B cell (primary cell): ENCODE data around the gene KLK10.

Experiments used
- EZH2 ChIP-seq: IDR thresholded peaks from 2 replicates; pipeline ENCODE4 v1.6.1; 2012; ENCODE audit warnings: borderline replicate concordance, low read depth, mild to moderate bottlenecking, moderate library complexity, low read length; ENCODE audit not compliant: insufficient read depth, poor library complexity, severe bottlenecking
- TF ChIP-seq, protein P1 (sequence below): fragments of 200-600 bp; IDR thresholded peaks from one replicate; pipeline ENCODE4 v1.8.0; 2022; ENCODE audit warnings: antibody characterized with exemption, mild to moderate bottlenecking

DNA sequence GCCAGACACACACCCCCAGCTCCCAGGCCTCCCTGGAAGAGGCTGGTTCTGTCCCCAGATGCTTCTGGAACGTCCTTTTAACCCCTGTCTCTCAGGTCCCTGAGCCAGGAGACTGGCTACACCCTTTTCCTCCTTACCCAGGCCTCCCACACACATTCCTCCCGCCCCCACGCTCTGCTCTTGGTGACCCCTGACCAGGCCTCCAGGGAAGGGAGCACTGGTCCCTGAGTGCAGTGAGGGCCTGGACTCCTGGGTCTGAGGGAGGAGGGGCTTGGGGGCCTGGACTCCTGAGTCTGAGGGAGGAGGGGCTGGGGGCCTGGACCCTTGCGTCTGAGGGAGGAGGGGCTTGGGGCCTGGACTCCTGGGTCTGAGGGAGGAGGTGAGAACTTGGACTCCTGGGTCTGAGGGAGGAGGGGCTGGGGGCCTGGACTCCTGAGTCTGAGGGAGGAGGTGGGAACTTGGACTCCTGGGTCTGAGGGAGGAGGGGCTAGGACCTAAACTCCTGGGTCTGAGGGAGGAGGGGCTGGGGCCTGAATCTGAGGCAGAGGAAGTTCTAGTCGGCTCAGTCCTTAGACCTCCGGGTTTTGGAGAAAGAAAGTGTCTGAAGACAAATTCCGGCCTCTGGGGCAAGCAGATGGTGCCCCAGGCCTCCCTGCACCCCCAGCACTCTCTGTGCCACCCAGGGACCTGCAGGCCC is 50.6 kb downstream of the KLK10 start:
- TF ChIP-seq, protein P1, sequence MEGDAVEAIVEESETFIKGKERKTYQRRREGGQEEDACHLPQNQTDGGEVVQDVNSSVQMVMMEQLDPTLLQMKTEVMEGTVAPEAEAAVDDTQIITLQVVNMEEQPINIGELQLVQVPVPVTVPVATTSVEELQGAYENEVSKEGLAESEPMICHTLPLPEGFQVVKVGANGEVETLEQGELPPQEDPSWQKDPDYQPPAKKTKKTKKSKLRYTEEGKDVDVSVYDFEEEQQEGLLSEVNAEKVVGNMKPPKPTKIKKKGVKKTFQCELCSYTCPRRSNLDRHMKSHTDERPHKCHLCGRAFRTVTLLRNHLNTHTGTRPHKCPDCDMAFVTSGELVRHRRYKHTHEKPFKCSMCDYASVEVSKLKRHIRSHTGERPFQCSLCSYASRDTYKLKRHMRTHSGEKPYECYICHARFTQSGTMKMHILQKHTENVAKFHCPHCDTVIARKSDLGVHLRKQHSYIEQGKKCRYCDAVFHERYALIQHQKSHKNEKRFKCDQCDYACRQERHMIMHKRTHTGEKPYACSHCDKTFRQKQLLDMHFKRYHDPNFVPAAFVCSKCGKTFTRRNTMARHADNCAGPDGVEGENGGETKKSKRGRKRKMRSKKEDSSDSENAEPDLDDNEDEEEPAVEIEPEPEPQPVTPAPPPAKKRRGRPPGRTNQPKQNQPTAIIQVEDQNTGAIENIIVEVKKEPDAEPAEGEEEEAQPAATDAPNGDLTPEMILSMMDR: no peak
- TF ChIP-seq EZH2: no peak
